ENCODE measurements around the gene DEGS2.

The DEGS2 gene

DNA sequence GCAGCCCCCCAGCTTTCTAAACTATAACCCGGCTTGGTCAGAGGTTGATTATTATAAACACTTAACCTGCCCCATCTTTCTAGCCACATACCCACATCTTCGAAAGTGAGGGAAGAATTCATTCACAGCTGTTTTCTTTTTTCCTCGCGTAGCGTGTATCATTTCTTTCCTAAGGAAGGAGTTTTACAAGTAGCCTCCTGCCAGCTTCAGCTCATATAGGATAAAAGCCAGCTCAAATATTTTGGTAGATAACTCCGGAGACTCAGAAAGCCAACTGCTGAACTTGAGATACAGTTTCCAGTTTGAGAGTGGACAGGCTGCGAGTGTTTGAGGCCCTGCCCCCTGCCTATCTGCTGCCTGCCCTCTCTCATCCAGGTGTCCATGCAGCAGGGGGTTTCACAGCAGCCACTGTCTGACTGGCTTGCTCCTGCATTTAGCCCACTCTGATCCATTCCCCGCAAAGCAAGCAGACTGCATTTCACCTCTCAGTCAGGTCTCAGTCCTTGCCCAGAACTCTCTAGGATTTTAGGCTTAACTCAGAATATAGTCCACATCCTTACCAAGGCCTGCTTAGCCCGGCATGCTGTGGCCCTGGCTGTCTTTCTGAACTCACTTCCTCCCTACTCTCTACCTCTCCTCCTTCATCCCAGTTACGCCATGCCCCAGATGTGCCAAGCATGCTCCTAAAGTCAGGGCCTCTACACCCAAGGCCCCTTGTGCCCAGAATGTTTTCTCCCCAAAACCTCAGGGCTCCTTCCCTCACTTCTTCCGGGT lies 47.3 kb downstream of the DEGS2 start:
- no peak for DNase-seq (ENCODE audit: low read depth)

DNA sequence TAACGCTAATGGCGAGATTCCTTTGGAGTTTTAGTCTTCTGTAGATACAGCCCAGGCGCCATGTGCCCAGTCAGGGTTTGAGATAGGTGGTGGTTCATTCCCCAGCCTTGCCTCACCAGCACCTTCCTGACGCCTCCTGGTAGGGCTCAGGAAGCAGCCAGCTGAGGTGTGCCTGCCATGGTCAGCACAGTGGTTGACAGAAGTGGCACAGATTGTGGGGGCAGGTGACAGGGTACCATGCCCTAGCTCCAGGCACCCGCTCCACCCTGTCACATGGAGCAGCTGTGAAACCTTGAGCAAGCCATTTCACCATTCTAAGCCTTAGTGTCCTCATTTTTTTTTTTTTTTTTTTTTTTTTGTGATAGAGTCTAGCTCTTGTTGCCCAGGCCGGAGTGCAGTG lies 48.6 kb downstream of the DEGS2 start:
- DNase-seq (ENCODE audit: low read depth), result no peak

DNA sequence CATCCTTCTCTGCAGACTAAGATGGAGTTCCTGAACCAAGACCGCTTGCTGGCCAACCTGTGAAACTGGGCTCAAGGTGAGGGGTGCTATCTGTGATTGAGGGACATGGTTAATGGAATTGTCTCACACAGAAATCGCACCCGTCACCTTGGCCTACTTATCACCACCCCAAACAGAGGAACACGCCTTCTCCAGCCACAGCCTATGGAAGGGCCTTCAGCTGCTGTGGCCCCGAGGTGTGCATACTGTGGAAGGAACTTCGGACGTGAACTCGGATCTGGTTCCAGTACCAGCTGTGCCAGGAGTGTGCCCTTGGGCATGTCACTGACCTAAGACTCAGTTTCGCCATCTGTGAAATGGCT lies 49.9 kb downstream of the DEGS2 start:
- DNase-seq (ENCODE audit: low read depth), result no peak

GRCh38 chr14:100108840-100109593 lies 50.4 kb downstream of the DEGS2 start:
- DNase-seq (ENCODE audit: low read depth), result no peak

DNA sequence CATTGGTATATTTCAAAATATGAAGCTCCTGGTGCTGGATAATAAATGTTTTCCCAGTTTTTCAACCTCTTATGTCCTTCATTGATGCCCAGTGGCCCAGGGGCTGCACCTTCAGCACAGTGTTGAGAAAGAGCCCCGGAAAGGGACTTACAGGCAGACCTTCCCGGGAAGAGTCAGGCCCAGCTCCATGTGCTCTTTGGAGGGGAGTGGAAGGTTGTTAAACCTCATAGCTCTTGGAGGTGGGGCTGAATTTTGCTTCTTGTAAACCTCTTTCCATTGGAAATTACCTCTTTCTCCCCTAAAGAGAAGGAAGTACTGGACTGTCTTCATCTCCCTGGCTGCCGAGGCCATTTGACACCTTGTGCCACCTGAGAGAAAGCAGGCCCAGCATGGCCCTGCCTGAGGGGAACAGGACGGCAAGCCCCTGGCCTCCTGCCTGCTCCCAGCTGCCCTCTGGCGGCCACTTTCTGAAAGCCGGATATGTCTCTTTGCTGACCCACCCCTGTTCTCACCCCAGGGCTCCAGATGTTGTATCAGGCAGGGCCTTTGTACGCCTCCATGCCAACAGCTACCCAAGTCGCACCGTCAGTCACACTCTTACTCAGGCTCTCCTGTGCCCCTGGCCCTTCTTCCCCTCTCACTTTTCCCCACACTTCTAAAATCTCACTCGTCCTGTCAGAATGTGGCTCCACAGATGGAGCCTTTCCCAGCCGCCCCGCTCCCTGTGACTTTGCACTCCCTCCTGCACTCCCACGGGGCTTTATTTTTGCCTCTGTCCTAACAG lies 51.2 kb downstream of the DEGS2 start:
- peak; percentile 44 for DNase-seq (ENCODE audit: low read depth)

- DNase-seq (ENCODE audit: low read depth), result no peak
Observed at GRCh38 chr14:100107236-100107635, 52.2 kb downstream of the DEGS2 start.

DNA sequence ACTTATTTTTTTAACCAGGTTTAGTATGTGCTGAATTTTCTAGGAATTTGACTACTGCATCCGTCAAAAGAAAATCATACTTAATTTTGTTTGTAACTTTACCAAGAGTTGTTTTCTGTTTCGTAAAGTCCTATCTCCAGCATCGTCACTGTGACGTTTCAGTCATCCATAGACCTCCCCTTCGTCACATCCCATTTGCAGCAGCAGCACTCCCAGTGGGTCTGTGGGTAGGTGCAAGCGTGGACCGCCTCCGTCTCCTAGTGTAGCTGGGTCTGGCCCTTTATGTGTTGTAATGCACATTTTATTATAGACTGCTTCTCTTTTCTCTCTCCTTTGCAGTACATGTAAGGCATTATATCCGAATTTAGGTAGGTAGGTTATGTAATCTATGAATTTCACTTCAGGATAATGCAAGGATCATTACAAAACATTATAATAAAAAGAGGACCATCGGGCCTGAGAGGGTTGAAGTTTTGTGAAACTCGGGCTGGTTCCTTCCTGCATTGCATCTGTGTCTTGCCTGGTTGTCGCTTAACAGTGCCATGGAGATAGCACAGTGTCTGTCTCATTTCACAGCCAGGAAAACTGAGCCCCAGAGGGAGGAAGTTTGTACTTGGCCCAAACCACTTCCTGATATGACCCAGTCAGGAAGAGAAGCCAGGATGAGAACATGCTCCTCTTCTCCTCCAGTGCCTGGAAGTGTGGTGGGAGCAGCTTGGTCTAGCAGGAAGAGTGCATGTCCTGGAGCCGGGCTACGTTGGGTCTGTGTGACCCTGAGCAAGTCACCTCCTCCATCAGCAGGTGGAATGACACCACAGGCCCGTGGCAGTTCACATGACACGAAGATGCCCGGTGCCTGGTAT lies 53.0 kb downstream of the DEGS2 start:
- no peak for DNase-seq (ENCODE audit: low read depth)

DNA sequence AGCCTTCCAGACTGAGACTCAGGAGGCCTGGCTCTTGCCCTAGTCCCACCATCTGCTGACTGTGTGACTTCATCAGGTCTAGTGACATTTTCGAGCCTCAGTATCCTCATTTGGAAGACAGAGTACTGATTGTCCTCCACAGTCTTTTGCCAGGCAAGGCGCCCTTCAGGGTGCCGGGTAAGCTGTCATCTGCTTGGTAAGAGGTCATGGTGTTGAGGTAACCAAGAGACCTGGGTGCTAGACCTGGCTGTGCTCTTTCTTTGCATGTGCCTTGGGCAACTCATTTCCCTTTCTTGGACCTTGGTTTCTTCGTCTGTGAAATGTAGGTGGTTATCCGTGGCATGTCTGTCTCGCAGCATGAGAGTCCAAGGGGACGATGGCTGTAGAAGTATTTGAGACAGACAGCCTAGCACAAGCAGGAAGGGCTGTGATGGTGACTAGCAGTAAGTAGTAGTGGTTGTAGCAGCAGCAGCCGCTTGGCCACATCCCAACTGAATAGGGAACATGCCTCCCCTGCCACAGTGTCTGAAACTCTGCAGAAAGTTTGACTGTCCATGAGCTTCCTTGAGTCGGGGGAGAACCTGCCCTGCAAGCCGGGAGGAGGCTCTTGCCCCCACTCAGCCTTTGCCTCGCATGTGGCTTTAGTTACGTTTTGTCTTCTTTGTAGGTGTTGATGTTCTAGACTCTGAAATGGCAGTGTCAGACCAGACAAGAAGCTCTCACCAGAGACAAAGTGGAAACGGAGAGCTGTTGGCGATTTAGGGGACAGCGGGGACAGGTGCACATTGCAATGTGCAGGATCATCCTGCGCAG lies 53.9 kb downstream of the DEGS2 start:
- DNase-seq (ENCODE audit: low read depth), result no peak

DNA sequence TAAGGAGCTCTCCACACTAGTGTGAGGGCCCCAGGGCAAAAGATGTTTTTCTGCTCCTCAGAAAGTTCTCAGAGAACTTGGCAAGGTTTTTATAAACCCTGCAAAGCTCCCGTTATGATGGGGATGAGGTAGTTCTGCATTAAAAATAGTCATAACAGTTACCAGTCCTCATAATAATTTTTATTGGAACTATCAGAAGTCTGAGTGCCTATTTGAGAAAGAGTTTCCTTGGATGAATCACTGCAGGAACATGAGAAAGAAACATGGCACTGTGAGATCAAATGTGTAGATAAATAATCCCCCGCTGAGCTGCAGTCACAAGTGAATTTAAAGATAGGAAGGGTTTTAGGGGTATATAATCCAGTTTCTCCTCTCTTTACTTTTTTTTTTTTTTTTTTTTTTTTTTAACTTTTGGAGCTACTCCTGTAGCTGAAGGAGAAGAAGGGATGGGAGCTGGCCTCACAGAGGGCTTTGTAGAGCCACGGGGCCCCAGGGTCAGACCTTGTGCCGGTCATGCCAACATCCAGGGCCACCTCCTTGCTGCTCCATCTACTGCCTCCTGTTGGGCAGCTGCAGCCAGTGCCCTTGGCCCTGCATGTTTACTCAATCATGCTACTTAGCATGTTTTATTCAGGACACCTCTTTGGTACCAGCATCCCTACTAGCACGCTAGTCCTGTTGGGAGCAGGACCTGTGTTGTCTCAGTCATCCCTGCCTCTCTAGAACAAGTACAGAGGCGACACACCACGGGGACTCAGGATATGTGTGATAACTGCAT lies 54.7 kb downstream of the DEGS2 start:
- peak; percentile 49 for DNase-seq (ENCODE audit: low read depth)

- DNase-seq (ENCODE audit: low read depth), result no peak
Observed at GRCh38 chr14:100104006-100104352, 55.5 kb downstream of the DEGS2 start.

- no peak for DNase-seq (ENCODE audit: low read depth)
Observed at GRCh38 chr14:100103250-100104005, 56.0 kb downstream of the DEGS2 start.

DNA sequence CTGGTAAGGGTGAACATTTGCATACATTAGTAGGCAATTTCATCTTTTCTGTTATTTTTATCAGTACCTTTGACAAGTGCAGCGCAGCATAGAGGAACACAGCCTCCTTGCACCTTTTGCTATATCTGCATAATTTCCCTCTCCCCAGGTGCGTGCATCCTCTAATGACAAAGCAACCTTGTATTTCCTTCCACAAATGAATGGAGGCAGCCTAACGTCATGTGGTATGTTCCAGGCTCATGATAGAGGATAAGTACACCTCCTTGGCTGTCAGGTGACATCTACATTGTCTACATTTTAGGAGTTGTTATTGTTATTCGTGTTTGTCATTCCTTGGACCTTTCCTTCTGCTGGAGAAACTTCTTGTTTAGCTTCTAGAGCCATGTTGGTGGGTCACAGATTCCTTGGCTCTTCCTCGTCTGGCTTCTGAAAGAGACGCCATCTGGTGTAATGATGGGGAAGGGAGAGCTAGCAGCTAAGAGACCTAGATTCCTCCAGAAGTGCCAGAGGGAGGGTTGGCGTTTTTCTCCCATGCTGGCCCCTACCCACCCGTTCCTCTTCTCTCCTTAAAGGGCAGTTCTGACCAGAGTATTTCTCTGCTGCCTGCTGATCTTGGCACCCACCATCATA lies 57.2 kb downstream of the DEGS2 start:
- no peak for DNase-seq (ENCODE audit: low read depth)

DNA sequence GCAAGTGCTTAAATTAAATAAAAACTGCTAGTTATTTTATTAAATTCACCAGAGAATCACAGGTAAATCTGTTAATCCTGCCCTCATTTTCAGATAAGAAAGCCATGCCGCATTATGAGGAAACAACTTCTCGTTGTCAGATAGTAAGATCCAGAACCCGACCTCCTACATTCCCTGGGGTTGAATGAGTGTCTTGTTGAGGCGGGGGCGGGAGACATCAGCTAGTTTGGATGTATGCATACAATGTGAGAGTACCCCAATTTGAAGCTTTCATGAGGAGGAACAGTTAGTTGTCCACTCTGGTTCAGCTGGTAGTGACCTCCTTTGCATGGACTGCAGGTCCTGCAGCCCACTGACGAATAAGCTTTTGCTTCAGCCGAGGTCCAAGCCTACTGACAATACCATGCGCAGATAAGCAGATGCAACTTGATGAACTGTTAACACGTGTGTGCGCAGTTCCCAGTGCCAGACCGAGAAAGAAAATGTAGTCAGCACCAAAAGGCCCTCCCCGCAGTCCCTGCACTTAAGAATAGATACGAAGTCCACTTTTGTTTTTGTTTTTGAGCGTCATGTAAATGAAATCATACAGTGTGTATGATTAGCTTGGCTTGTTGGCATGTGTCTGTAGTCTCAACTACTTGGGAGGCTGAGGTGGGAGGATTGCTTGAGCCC lies 59.3 kb downstream of the DEGS2 start:
- no peak for DNase-seq (ENCODE audit: low read depth)

- DNase-seq (ENCODE audit: low read depth), result no peak
Observed at GRCh38 chr14:100098171-100098570, 61.3 kb downstream of the DEGS2 start.

DNA sequence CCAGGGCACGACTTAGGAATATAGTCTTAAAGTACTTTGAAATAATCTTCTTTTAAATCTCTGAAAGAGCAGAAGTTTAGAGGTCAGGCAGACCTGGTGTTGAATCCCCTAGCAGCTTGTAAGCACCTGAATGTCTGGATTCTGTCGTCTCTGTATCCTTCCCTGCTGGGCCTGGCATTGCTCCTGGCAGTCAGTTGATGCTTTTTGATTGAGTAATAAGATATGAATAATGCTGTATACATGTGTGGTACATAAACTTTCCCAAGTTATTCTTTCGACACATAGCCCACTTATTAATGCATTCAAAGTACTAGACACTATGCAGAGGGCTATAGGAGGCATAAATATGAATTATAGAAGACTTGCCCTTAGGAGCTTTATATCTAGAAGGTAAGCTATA lies 62.8 kb downstream of the DEGS2 start:
- peak; percentile 90 for DNase-seq (ENCODE audit: low read depth)
